ENCODE data around the gene IL17D.
"Not testable (repeated sequence)": the region's sequence is repeated elsewhere in the genome, so short reads cannot be mapped to it uniquely, and the experiment has no call there.

IL17D gene

GRCh38 chr13:20702915-20703779 is at the start of gene IL17D:
Gene IL17D, plus strand, starts transcription at chr13:20703699. Its CDS starts 303 bp downstream, at chr13:20704002.
- DNase-seq (ENCODE audit: low read depth): no peak

- DNase-seq (ENCODE audit: low read depth): no peak
Observed at GRCh38 chr13:20654156-20654555, 49.3 kb upstream of the IL17D start.

GRCh38 chr13:20658451-20659040 is 45.0 kb upstream of the IL17D start:
- no peak for DNase-seq (ENCODE audit: low read depth)

- DNase-seq (ENCODE audit: low read depth): no peak
Observed at GRCh38 chr13:20664351-20664750, 39.1 kb upstream of the IL17D start.

- no peak for DNase-seq (ENCODE audit: low read depth)
Observed at GRCh38 chr13:20666948-20667347, 36.6 kb upstream of the IL17D start.

- DNase-seq (ENCODE audit: low read depth): no peak
Observed at GRCh38 chr13:20667857-20668437, 35.6 kb upstream of the IL17D start.

- DNase-seq (ENCODE audit: low read depth): no peak
Observed at GRCh38 chr13:20669162-20669561, 34.3 kb upstream of the IL17D start.

- no peak for DNase-seq (ENCODE audit: low read depth)
Observed at GRCh38 chr13:20671789-20672188, 31.7 kb upstream of the IL17D start.

- peak; percentile 60 for DNase-seq (ENCODE audit: low read depth)
Observed at GRCh38 chr13:20672772-20673171, 30.7 kb upstream of the IL17D start.

GRCh38 chr13:20673715-20674114 is 29.8 kb upstream of the IL17D start:
- no peak for DNase-seq (ENCODE audit: low read depth)

- DNase-seq (ENCODE audit: low read depth): no peak
Observed at GRCh38 chr13:20676213-20676612, 27.3 kb upstream of the IL17D start.

GRCh38 chr13:20678606-20679005 is 24.9 kb upstream of the IL17D start:
- not testable (repeated sequence) for DNase-seq (ENCODE audit: low read depth)

- DNase-seq (ENCODE audit: low read depth): no peak
Observed at GRCh38 chr13:20679879-20680278, 23.6 kb upstream of the IL17D start.

GRCh38 chr13:20680416-20681080 is 23.0 kb upstream of the IL17D start:
- no peak for DNase-seq (ENCODE audit: low read depth)

GRCh38 chr13:20681481-20681880 is 22.0 kb upstream of the IL17D start:
- DNase-seq (ENCODE audit: low read depth): peak; percentile 78

- no peak for DNase-seq (ENCODE audit: low read depth)
Observed at GRCh38 chr13:20682061-20682460, 21.4 kb upstream of the IL17D start.

GRCh38 chr13:20684041-20684440 is 19.5 kb upstream of the IL17D start:
- no peak for DNase-seq (ENCODE audit: low read depth)

GRCh38 chr13:20684546-20684945 is 19.0 kb upstream of the IL17D start:
- peak; percentile 69 for DNase-seq (ENCODE audit: low read depth)

GRCh38 chr13:20685092-20685491 is 18.4 kb upstream of the IL17D start:
- no peak for DNase-seq (ENCODE audit: low read depth)

GRCh38 chr13:20686167-20686566 is 17.3 kb upstream of the IL17D start:
- DNase-seq (ENCODE audit: low read depth): no peak

- DNase-seq (ENCODE audit: low read depth): no peak
Observed at GRCh38 chr13:20686863-20687579, 16.5 kb upstream of the IL17D start.

GRCh38 chr13:20689291-20689690 is 14.2 kb upstream of the IL17D start:
- DNase-seq (ENCODE audit: low read depth): peak; percentile 53
